Glomerular visceral epithelial cell (primary cell): Measurements from ENCODE around the gene COLEC12.
A peak's percentile ranks its signal among the peaks of the same experiment; 100 is the strongest.

Experiments
- DNase-seq: peaks from one replicate; pipeline ENCODE4 v3.0.0-alpha.2; 2016; ENCODE audit errors: extremely low spot score

Gene COLEC12

DNA sequence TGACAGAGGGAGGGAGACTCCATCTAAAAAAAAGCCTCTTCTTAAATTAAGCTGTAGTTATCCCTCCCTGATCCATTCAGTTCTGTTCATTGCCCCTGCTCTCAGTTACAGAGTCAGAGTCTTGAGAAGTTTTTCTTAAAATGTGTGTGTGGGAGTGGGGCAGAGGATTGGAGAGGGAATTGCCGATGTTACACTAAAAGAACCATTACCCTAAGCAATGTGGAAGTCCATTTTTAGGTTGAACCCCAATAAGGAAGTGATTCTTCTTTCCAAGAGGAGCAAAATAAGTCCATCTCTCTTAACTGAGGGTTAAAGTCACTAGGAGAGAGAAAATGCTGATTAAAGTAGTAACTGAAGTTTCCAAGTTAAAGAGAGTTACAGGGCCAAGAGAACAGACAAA is 211.5 kb downstream of the COLEC12 start:
- DNase-seq = no peak

DNA sequence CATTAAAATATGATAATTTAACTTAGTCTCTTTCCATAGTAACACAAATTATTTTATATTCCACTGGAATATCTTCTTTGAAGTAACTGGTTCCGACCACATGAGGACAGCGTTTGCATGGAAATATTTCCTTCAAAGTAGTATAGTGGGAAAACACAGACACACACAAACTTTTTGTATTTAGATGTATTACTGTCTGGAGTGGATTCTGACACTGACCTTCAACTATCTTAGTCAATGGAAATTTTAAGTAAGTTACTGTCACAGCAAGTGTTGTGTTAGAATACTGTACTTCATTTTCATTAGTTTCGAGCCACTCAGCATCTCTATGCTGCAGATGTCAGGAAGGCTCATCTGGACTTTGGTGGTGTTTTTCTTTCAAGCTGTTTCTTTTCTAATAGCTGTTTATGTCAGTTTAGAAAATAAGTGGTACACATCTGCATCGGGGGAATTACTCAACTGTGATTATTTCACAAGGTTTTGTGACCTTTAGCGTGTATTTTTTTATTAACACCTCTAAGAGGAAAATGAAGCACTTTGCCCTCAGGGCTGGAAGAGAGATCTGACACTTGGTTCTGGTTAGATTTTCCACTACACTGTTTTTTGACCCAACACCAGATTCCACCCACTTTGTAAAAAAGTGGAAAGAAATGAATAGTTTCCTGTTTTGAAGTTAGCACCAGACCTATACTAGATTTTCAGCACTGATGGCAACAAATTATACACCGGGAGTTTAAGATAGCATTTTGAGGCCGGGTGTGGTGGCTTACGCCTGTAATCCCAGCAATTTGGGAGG is 213.8 kb downstream of the COLEC12 start:
- DNase-seq = peak; percentile 13

DNA sequence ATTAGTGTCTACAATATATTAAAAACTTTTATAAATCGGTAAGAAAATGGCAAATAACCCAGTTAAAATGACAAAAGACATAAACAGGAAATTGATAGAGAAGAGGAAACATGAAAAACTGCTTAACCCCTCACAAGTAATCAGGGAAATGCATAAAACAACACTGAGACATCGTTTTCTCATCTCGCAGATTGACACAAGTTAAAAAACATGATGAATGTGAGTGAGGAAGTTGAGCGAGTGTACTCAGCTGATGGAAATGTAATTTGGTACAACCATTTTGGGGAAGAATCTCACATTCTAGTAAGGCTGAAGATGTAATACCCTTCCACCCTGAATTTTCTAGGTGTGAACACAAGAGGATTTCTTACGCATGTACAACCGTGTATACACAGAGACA is 214.7 kb downstream of the COLEC12 start:
- DNase-seq = no peak

DNA sequence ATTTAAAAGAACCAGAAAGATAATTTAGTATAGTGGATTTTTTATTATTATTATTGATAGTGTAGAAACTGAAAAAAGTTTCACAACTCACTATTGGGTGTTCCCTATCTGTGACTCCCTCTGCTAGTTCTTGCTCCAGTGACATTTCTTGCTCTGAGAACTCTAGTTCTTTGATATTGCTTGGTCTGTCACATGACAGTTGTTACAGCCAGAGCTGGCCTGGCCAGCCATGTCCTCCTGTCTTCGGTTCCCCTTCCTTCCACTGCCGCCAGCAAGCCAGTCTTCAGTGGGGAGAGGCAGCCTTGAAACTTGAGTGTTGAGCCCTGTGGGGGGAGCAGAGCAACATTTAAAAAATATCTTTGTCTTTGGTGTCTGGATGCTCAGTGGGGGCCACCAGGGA is 225.0 kb downstream of the COLEC12 start:
- no peak for DNase-seq

DNA sequence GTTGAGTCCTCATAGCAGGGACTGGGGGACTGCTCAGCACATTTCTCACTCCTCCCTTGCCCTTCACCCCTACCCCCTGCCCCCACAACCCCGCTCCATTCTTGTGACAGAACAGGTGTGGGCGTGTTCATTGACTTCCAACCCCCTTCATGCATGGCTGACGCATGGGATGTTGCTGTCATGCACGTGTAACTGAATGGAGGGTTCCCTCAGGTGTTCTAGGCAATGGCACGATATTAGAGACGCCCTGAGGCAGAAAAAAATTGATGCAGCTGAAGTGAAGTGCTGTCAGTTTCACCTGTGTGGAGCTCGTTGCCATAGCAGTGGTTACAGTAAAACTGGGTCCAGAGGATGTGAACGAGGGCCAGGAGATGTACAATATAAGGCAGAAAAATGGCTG is 226.2 kb downstream of the COLEC12 start:
- DNase-seq = no peak

DNA sequence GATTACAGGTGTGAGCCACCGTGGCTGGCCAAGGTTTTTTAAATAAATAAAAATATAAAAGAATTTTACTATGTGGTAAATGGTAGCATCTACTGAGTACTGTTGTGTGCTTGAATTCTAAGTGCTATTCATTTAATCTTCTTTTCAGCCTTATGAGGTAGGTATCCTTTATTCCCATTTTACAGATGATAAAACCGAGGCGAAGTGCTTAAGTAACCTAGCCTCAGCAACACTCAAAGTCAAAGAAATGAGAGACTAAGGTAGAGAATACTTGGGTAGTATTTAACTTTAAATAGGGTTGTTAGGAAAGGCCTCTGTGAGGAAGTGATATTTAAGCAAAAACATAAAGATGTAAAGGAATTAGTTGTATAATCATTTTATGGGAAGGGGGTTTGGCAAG is 227.0 kb downstream of the COLEC12 start:
- no peak for DNase-seq

DNA sequence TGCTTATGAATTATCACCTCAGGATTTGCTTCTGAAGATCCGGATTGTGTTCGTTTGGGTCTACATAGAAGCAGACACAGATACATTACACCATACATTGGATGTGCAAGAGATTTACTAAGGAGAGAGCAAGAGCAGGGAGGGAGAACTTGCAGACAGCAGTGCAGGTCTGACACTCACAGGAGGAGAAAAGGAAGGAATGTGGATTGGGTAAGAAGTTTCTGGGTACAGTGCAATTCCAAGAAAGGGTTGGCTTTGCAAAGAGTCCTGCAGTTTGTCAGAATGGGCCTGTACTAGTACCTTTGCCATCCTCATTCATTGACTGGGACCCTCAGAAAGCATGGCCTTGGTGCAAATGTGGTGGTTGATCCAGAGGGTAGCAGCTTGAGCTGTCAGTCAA is 227.9 kb downstream of the COLEC12 start:
- DNase-seq = no peak

DNA sequence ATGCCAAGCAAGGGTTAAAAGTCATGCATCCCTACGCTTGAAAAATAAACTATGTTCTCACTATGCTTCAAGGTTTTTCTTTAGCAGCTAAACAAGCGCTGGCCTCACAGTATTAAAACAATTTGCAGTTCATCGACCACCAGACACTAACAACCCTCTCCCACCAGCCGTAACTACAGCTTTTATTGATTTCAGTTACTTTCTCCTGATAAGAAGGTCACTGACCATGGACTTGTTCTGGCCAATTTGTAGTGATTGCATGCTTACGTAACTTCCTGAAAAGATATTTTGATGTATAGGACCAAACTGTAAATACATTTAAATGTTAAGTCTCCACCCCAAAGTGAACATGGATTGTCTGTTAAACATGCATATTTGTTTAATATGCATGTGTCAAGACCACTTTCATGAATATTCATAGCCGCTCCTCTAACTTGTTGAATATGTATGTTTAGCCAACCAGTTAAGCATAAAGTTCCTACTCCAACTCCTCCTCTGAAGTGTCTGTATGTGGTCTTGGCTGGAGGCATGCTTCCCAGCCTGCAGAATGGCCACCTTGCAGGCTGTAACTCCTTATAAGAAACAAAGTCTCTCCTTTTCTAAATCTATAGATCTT is 230.9 kb downstream of the COLEC12 start:
- no peak for DNase-seq

DNA sequence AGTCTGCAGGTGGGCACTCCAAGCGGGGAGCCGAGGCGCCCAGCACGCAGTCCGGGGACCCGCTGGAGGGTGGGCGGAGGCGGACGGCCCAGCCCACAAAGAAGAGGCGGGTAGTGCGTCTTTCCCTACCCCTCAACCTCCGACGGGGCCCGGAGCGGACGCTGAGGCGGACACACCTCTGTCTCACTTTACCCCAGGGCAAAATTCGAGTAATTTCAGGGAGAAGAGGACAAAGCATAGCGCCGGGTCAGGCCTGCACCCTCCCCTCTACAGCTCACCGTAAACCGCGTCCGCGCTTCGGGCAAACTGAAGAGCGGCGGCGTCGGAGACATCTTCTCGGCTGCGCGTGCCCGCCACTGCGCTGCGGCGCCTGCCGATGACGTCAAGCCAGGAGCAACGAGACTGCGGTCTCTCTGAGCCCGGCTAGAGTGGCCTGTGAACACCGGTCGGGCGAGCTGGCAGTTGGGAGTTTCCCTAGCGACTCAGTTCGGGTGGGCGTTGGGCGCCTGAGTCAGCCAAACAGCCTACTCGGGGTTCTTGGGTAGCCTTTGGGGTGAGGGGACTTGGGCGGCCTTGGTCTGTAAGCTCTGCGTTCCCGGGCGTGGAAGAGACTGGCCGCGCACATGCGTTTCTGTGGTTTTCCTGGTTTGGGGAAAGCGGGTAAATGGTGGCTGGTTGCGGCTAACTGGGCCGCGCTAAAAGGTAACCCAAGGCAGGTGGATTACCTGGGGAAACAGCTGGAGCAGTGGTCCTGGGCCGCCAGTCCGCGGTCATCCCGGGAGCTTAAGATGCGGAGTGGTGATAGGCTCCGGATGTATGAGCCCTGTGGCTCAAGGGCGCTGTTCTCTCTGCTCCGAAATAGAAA is 232.6 kb downstream of the COLEC12 start, which contains the start of gene THOC1:
Gene THOC1 (minus strand): TSS at position 360 of the 865 bp plus-strand sequence. CDS start 28 bp downstream, at position 332.
- DNase-seq = peak; percentile 89

DNA sequence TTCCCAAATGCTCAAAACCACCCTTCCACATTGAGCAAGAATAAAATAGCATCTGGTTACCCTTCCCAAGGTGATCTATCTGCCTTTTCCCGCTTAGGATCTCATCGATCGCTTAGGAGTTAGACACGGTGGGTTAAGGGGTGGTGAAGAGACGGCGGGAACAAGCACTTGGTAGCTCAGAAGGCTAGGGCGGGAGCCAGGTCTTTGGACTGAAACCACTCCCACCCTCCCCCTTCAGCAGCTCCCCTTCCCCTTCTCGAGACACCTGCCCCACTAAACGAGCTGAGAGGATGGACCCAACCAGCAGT is 233.2 kb downstream of the COLEC12 start:
- no peak for DNase-seq
